ENCODE data around the gene KRTAP10-3.
"Not testable (repeated sequence)": the region's sequence is repeated elsewhere in the genome, so short reads cannot be mapped to it uniquely, and the experiment has no call there.

Gene KRTAP10-3, protein sequence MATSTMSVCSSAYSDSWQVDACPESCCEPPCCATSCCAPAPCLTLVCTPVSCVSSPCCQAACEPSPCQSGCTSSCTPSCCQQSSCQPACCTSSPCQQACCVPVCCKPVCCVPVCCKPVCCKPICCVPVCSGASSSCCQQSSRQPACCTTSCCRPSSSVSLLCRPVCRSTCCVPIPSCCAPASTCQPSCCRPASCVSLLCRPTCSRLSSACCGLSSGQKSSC

DNA sequence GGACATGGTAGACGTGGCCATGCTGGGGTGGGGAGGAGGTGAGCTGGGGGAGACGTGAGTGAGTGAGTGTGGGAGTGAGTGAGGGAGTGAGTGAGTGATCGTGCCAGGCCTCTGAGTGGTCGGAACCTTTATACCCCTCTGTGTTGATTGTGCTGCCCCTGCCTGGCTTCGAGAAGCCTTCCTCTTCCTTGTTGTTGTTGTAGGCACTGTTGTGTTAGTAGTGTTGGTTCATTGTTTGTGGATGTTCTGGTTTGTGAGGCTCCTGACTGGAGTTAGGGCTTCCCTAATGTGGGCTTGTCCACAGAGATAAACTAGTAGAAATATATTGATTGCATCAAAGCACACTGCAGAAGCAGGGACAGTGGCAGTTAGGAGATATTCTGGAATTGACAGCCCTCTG, at the start of gene KRTAP10-3:
Gene KRTAP10-3, minus strand, starts transcription at position 101 of the 400 bp plus-strand sequence. Its CDS starts 80 bp downstream, at position 21.
- DNase-seq (ENCODE audit: low read depth), result no peak

DNA sequence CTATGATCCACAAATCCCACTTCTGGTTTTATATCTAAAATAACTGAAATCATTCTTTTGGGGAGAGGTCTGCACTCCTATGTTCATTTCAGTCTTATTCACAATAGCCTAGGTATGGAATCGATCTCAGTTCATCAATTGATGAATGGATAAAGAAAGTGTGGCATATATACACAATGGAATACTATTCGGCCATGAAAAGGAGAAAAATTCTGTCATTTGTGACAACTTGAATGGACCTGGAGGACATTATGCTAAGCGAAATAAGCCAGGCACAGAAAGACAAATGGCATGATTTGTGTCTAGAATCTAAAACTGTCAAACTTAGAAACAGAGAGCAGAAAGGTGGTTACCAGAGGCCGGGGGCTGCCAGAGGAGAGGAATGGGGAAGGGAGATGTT, 47.9 kb upstream of the KRTAP10-3 start:
- no peak for DNase-seq (ENCODE audit: low read depth)

DNA sequence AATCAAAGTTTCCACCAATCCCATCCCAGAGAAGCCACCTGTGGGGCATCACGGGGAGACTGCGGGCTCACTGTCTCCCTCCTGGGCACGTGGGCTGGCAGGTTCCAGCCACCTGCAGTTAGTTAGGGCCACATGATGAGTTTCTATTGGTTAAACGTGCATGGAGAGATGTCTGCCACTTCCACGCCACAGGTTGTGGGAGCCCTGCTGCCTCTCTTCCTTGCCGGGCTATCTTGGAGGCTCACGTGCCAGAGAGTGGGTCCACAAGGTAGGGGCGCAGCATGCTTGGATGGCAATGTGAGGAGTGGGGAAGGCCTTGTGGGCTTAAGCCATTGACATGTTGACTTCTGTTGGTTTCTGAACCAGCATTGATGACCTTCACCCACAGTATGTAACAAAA, 45.3 kb upstream of the KRTAP10-3 start:
- DNase-seq (ENCODE audit: low read depth), result no peak

DNA sequence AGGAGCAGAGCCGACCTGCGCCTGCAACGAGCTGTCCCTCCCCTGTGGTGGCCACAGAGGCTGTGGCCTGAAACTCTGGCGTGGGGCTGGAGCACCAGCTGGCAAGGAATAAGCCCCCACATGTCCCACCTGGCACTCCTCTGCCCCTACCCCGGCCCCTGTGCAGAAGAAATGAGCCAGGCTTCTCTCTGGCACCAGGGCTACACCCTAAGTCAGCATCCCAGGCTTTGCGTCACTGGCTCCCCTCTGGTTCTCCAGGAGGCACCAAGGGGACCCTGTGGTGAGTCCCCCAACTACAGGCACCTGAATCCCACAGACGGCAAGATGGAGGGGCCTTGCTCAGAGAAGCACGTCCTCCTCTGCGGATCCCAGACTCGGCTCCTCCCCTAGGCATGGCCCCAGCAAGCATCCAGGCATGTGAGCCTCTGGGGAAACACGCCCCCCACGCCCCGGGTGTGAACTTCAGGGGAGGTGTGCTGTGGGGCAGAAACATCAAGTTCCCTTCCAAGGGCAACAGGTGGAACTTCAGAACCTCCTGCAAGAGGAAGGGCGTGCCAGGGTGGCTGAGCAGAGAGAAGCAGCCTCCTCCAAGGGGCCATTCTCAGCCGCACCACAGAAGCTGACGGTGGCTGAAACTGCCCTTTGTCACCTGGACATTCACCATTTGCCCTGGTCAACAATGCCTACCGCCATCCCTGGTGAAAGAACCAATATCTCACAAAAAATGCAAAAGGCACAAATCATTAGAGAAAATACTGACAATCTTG, 44.7 kb upstream of the KRTAP10-3 start:
- no peak for DNase-seq (ENCODE audit: low read depth)

DNA sequence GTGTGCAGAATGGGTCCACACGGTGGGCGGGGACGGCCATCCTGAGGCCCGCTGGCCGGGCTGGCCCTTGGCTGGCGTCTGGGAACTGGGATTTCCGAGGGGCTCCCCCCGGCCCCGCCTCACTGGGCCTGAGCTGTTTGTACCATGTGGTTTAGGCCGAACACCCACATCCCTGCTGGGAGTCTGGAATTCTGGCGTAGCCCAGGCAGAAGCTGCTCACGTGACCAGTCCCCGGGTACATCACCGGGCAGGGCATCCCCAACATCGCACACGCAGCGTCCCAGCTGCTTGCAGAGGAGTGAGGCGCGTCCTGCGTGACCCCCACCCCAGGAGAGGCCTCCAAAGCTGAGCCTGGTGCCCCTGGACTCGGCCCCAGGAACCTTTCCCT, 43.9 kb upstream of the KRTAP10-3 start:
- DNase-seq (ENCODE audit: low read depth), result no peak

DNA sequence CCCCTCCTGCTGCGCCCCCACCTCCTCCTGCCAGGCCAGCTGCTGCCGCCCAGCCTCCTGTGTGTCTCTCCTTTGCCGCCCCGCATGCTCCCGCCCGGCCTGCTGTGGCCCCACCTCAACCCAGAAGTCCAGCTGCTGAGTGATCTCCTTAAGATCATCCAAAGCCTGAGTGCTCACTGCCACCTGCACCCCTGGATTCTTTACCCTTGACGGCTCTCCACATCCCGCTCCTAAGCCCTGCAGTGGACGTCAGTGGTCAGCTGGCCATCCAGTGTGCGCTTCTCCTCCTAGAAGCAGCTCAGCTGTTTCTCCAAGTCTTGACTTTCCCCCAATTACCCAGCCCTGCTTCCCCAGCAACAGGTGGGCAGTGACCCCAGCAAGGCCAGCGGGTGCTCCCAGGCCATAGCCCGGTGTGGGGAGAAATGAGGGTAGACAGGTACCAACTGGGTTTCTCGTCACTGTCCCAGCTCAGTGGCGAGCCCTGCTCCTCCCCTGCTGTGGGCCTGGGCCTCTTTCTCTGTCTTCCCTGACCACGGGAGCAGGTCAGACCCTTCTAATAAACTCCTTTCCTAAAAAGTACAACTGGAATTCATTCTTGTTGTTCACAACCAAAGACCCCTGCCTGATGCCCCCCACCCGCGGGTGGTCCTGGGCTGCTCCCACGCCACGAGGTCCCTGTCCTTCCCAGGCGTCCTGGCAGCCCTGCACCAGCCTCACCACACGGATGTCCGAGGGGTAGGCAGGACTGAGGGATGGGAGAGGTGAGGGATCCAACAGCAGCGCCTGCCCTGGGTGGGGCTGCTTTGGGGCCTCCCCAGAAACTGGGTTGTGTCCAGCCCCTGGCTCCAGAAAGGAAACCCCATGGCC, 43.2 kb upstream of the KRTAP10-3 start:
- no peak for DNase-seq (ENCODE audit: low read depth)

DNA sequence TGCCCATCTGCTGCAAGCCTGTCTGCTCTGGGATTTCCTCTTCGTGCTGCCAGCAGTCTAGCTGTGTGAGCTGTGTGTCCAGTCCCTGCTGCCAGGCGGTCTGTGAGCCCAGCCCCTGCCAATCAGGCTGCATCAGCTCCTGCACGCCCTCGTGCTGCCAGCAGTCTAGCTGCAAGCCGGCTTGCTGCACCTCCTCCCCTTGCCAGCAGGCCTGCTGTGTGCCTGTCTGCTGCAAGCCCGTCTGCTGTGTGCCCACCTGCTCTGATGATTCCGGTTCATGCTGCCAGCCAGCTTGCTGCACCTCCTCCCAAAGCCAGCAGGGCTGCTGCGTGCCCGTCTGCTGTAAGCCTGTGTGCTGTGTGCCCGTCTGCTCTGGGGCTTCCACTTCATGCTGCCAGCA, 42.5 kb upstream of the KRTAP10-3 start:
- not testable (repeated sequence) for DNase-seq (ENCODE audit: low read depth)

DNA sequence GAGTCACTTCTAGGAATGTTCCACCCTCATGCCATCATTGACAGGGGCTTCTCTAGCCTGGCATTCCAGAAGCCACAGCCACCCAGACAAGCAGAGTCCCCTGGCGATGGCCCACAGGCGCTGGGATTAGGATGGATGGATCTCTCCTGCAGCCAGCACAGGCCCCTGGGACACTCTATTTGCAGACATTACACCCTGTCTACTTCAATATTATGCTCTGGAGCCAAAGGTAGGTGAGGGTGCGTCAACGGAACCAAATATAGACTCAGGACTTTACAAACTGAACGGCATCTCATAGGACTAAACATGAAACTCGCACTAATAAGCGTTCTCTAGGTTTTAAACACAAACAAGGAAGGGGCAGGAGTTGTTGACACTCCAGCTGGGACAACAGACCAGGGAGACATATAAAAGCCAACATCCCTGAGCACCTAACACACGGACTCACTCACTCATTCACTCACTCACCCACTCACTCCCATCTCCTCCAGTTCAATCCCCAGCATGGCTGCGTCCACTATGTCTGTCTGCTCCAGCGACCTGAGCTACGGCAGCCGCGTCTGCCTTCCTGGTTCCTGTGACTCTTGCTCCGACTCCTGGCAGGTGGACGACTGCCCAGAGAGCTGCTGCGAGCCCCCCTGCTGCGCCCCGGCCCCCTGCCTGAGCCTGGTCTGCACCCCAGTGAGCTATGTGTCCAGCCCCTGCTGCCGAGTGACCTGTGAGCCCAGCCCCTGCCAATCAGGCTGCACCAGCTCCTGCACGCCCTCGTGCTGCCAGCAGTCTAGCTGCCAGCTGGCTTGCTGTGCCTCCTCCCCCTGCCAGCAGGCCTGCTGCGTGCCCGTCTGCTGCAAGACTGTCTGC, 41.8 kb upstream of the KRTAP10-3 start, which contains the start of gene KRTAP10-7:
Gene KRTAP10-7, plus strand, starts transcription at position 480 of the 861 bp plus-strand sequence. Its CDS starts 25 bp downstream, at position 505.
- not testable (repeated sequence) for DNase-seq (ENCODE audit: low read depth)

DNA sequence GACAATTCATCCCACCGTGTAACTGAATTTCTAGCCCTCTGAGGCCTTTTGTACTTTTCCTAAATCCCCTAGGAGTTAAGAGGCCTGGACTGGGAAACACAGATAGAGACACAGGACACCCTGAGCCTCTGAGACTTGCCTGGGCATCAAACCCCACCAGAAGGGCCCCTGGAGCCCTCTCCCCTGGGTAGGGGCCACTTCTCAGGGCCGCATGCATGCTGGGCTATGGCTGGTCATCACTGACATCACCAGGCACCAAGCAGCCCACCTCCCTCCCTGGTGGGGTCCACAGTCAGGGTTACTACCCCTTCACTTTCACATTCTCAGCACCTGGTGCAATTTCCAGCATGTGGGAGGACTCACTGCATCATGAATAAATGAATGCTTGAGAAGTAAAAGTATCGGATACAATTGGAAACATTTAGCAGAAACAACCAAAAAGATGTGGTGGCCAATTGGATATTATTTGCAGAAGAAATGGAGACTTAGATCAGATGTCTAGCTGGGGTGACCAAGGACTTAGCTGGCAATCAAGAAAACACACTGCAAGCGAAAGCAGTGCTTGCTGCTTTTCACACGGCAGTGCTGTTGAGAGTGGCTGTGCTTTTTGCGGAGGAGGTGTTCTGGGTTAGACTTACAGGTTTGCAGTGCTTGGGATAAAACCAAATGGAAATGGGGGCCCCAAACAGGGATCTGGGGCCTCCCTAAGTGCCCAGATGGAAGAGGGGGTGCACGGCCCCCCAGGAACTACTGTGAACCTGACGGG, 40.9 kb upstream of the KRTAP10-3 start:
- no peak for DNase-seq (ENCODE audit: low read depth)

DNA sequence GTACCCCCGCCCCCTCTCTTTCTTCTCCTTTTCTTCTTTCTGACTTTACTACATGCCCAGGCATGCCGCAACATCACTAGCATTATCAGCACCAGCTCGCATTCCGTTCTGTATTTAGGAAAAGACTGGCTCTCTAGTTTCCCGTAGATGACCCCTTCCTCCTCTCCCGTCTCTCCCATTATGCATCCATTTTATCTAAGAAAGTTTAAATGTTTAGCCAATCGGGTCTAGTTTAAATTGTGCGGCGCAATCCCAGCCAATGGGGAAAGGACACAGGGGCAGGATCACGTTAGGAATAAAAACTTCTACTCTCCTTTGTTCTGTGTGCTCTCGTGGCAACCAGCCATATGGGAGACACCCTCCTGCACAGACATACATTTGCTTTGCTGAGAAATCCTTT, 39.5 kb upstream of the KRTAP10-3 start:
- no peak for DNase-seq (ENCODE audit: low read depth)

DNA sequence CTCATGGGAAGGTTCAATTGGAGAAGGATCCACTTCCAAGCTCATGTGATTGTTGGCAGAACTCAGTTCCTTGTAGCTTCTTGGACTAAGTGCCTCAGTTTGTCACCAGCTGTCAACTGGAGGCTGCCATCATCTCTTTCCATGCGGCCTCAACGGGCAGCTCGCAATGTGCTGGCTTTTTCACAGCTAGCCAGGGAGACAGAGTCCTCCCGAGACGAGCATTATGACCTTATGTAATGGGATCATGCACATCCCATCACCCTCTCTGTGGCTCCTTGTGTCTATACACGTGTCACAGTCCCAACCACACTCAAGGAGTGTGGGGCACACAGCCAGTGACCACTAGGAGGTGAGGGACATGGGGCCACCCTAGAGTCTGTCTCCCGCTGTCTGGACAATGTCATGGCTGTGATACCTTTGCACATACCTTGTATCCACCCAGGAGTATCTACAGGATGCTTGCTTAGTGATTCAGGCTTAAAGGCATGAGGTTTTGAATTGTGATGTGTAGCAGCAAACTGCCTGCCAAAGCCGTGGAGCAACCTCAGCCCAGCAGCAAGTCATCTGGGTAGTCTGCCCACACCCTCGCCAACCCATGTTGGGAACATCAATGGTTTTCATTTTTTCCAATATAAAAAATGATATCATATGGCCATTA, 37.6 kb upstream of the KRTAP10-3 start:
- DNase-seq (ENCODE audit: low read depth), result no peak

DNA sequence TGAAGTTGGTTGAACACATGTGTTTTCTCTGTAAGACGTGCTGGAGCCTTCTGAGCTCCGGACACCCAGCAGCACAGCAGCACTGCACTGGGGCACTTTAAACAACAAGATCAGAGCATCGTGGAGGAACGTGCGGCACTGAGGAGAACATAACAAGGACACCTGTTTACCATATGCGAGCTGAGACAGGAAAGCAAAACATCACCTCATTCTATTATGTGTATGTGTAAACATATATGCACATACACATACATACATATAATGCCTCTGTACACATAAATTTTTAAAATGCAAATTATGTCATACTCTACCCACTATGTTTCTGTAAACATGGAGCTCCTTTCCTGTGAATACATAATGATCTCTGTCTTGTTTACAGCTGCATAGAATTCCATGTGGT, 36.9 kb upstream of the KRTAP10-3 start:
- DNase-seq (ENCODE audit: low read depth), result no peak

DNA sequence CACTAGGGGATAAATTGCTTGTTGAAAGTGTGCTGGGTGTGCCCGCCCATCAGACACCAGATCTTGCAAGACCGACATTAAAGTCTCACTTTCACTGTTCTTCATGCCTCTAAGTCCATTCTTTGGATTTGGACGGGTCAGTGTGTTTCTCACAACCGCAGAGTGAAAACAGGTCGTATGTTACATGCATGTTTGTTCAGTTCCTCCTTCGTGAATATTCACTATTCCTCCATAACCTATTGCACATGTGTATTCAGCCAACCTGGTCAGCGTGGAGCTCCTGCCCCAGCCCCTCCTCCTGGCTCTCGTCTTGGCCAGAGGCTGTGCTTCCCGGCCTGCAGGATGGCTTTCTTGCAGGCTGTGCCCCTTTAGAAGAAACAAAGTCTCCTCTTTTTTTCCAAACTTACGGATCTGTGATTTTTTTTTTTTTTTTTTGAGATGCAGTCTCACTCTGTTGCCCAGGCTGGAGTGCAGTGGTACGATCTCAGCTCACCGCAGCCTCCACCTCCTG, 35.9 kb upstream of the KRTAP10-3 start:
- no peak for DNase-seq (ENCODE audit: low read depth)

DNA sequence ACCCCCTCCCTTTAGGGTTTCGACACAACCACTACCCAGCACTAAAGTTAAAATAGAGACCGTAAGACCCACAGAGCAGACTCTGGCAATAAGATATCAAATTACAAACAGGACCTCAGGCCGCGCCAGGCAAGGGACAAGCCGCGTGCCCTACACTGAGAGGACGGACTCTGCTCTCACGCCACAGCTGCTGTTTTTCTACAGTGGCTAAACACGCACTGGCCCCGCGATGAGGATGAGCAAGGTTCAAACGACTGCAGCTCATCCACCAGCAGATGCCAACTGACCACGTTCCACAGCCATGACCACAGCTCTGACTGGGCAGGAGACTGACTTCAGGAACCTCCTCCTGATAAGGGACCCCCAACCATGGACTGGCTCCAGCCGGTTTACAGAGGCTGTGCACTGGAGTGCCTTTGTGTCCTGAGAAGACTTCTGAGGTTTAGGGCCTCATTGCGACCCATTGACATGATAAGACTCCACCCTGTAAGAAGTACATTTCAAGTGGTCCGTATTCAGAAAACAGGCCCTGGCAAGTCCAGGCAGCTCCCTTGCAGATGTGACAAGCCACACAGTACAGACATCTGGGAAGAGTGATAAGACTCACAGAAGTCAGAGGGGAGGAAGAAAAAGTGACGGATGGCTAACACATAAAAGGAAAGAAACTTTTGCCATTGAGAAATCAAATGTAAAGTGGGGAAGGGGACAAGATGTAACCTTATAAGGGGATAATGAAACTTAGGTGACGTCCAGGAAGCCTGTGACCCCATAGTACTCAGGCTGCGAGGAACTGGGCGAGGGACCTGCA, 35.2 kb upstream of the KRTAP10-3 start:
- DNase-seq (ENCODE audit: low read depth), result no peak

DNA sequence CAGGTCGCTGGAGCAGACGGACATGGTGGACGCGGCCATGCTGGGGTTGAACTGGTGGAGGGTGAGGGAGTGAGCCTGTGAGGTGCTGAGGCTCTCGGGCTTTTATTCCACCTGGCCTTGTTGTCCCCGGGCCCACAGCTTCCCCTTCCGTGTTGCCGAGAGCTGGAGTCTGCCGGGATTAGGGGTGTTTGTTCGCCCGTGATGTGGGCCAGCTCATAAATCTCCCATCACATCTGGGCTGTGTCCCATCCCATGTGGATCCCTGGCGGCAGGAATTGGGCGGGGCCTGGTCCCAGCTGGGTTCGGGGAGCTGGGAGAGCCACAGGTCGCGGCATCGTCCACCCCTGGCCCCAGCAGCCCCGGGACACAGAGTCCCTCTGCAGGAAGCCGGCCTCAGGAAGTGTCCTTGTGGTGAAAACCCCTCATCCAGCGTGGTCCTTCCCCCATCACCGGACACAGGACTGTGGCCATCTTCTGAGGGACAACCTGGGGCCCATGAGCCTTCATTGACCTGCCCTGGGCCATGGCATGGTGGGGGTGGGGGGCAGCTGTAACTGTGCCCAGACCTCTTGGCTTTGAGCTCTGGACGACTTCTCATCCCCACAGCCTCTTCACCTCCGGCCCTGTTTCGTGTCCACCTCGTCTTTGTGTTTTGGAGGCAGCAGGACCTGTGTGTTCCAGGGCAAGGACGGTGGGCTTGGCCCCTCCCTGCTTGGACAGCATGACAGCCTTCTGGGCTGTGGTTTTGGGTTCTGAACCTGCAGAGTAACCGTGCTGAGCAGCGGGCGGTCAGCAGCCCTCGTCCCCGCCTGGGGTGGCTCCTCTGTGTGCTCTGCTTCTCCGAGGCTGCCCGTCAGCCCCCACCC, 34.1 kb upstream of the KRTAP10-3 start, which contains the start of gene KRTAP10-6:
Gene KRTAP10-6, minus strand, starts transcription at position 60 of the 866 bp plus-strand sequence. Its CDS starts 21 bp downstream, at position 39.
- DNase-seq (ENCODE audit: low read depth), result no peak

DNA sequence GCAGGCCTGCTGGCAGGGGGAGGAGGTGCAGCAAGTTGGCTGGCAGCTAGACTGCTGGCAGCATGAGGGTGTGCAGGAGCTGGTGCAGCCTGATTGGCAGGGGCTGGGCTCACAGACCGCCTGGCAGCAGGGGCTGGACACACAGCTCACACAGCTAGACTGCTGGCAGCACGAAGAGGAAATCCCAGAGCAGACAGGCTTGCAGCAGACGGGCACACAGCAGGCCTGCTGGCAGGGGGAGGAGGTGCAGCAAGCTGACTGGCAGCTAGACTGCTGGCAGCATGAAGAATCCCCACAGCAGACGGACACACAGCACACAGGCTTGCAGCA, 33.2 kb upstream of the KRTAP10-3 start:
- DNase-seq (ENCODE audit: low read depth), result not testable (repeated sequence)

DNA sequence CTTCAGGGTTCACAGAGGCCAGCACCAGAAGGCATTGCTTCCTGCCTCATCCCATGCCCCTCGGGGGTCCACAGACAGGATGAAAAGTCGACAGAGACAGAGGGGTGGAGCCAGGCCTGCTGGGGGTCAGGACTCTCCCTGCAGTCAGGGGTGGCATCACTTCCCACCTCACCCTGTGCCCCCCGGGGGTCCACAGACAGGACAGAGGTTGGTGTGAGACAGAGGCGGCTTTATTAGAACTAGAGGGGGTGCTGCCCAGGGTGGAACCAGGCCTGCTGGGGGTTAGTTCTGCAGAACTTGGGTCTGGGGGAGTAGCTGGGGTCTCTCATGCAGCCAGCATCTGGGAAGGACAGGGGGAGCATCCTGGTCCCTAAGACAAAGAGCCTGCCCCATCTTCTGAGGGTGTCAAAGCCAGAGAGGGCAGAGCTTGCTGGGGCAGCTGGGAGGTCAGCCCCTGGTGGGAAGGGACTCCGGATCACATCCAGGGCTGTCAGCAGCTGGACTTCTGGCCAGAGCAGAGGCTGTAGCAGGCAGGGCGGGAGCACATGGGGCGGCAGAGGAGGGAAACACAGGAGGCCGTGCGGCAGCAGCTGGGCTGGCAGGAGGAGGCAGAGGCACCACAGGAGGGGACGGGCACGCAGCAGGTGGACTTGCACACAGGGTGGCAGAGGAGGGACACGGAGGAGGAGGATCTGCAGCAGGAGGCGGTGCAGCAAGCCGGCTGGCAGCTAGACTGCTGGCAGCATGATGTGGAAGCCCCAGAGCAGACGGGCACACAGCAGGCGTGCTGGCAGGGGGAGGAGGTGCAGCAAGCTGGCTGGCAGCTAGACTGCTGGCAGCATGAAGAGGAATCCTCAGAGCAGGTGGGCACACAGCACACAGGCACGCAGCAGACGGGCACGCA, 32.6 kb upstream of the KRTAP10-3 start:
- DNase-seq (ENCODE audit: low read depth), result not testable (repeated sequence)
